GM23338 (cell line): ENCODE data around the gene TMEM61.

Source experiments
- CREB1 ChIP-seq: fragments of 250-450 bp; sonication (Bioruptor Pico); IDR thresholded peaks from 2 replicates; pipeline ENCODE4 v1.5.0; 2020; ENCODE audit warnings: low read depth, mild to moderate bottlenecking, moderate library complexity
- CTCF ChIP-seq, 2 experiments: fragments of 200-600 bp in 1 of 2; sonication (generic) in 1 of 2; conservative IDR thresholded peaks; 2 replicates each; pipeline versions ENCODE4 v1.5.1 to v1.6.1; 2016 to 2017; ENCODE audit warnings: antibody characterized with exemption in 2 of 2, low read depth in 2 of 2, mild to moderate bottlenecking in 2 of 2, moderate library complexity in 1 of 2
- EZH2 ChIP-seq: fragments of 200-600 bp; sonication (generic); IDR thresholded peaks from one replicate; pipeline ENCODE4 v1.8.0; 2017; ENCODE audit warnings: antibody characterized with exemption, mild to moderate bottlenecking, low read depth; ENCODE audit not compliant: unreplicated experiment
- EZH2phosphoT487 ChIP-seq: fragments of 200-600 bp; sonication (generic); IDR thresholded peaks from one replicate; pipeline ENCODE4 v1.8.1; 2018; ENCODE audit warnings: antibody characterized with exemption; ENCODE audit not compliant: unreplicated experiment
- JUNB ChIP-seq: IDR thresholded peaks from one replicate; pipeline ENCODE4 v1.6.1; 2016; ENCODE audit warnings: antibody characterized with exemption; ENCODE audit not compliant: unreplicated experiment
- POLR2AphosphoS5 ChIP-seq: IDR thresholded peaks from 2 replicates; pipeline ENCODE4 v1.6.1; 2016; ENCODE audit warnings: antibody characterized with exemption, low read depth
- REST ChIP-seq: IDR thresholded peaks from one replicate; pipeline ENCODE4 v1.6.1; 2018; ENCODE audit warnings: antibody characterized with exemption; ENCODE audit not compliant: unreplicated experiment
- STAT1 ChIP-seq: IDR thresholded peaks from one replicate; pipeline ENCODE4 v1.6.1; 2016; ENCODE audit warnings: antibody characterized with exemption; ENCODE audit not compliant: unreplicated experiment
- ZNF331 ChIP-seq: fragments of 250-450 bp; sonication (Bioruptor Pico); IDR thresholded peaks from 2 replicates; pipeline ENCODE4 v1.5.0; 2020; ENCODE audit warnings: low read depth, mild to moderate bottlenecking, moderate library complexity

GRCh38 chr1:54969879-54970278, 10.5 kb upstream of the TMEM61 start:
- no peak for TF ChIP-seq STAT1
- TF ChIP-seq CTCF (conservative IDR thresholded peaks at IDR 0.05; ENCODE audit: low read depth in 2 of 2) = no peak
- TF ChIP-seq POLR2AphosphoS5 = no peak
- no peak for TF ChIP-seq EZH2
- TF ChIP-seq ZNF331 (CRISPR knock-in tag) = no peak
- no peak for TF ChIP-seq CREB1 (CRISPR knock-in tag)
- no peak for TF ChIP-seq EZH2phosphoT487
- no peak for TF ChIP-seq REST
- TF ChIP-seq JUNB = no peak
